HUES48 (cell line): ENCODE data around the gene RERE.

Source experiments
- H3K27ac ChIP-seq: one replicate; pipeline ENCODE4 v1.7.0; 2013; ENCODE audit warnings: low read depth, low read length, inconsistent platforms
- H3K27me3 ChIP-seq: 2 replicates; pipeline ENCODE4 v1.6.1; 2013; ENCODE audit warnings: mild to moderate bottlenecking, low read length; ENCODE audit not compliant: control insufficient read depth, insufficient read depth
- H3K36me3 ChIP-seq: 2 replicates; pipeline ENCODE4 v1.6.1; 2013; ENCODE audit warnings: low read length; ENCODE audit not compliant: control insufficient read depth, insufficient read depth
- H3K4me1 ChIP-seq: 2 replicates; pipeline ENCODE4 v1.6.1; 2013; ENCODE audit warnings: mild to moderate bottlenecking, low read length; ENCODE audit not compliant: control insufficient read depth, insufficient read depth
- H3K4me3 ChIP-seq: 2 replicates; pipeline ENCODE4 v1.5.1; 2013; ENCODE audit warnings: mild to moderate bottlenecking, low read depth, low read length
- H3K9ac ChIP-seq: 2 replicates; pipeline ENCODE4 v1.6.1; 2013; ENCODE audit warnings: mild to moderate bottlenecking, low read depth, low read length, moderate library complexity
- H3K9me3 ChIP-seq: 2 replicates; pipeline ENCODE4 v1.6.1; 2013; ENCODE audit warnings: low read length; ENCODE audit not compliant: control insufficient read depth, insufficient read depth

Gene RERE

GRCh38 chr1:8541961-8542521 is 275.4 kb downstream of the RERE start:
- H3K36me3 ChIP-seq: peaks cover 45% of the 10 kb centered on the region
- H3K4me3 ChIP-seq: no peak overlapping the region
- no peaks in the 10 kb centered on the region for H3K27me3 ChIP-seq
- H3K27ac ChIP-seq: no peak overlapping the region
- H3K9me3 ChIP-seq: no peaks in the 10 kb centered on the region
- no peak overlapping the region for H3K9ac ChIP-seq
- H3K4me1 ChIP-seq: no peaks in the 10 kb centered on the region

- no peaks in the 10 kb centered on the region for H3K4me1 ChIP-seq
- no peaks in the 10 kb centered on the region for H3K9me3 ChIP-seq
- H3K36me3 ChIP-seq: peaks cover 43% of the 10 kb centered on the region
- no peak overlapping the region for H3K27ac ChIP-seq
- no peaks in the 10 kb centered on the region for H3K27me3 ChIP-seq
- no peak overlapping the region for H3K4me3 ChIP-seq
- H3K9ac ChIP-seq: no peak overlapping the region
Observed at GRCh38 chr1:8540971-8541370, 276.5 kb downstream of the RERE start.

- Histone ChIP-seq H3K9ac (no peak overlapping the region), H3K27ac (no peak overlapping the region), H3K4me1 (no peaks in the 10 kb centered on the region), H3K27me3 (no peaks in the 10 kb centered on the region), H3K9me3 (no peaks in the 10 kb centered on the region), H3K4me3 (no peak overlapping the region), H3K36me3 (peaks cover 43% of the 10 kb centered on the region)
Observed at GRCh38 chr1:8540261-8540941, 277.0 kb downstream of the RERE start.

GRCh38 chr1:8539683-8540082 is 277.8 kb downstream of the RERE start:
- H3K4me3 ChIP-seq: no peak overlapping the region
- no peaks in the 10 kb centered on the region for H3K27me3 ChIP-seq
- H3K36me3 ChIP-seq: peaks cover 36% of the 10 kb centered on the region
- H3K9me3 ChIP-seq: no peaks in the 10 kb centered on the region
- no peak overlapping the region for H3K9ac ChIP-seq
- no peak overlapping the region for H3K27ac ChIP-seq
- H3K4me1 ChIP-seq: no peaks in the 10 kb centered on the region

- H3K4me1 ChIP-seq: no peaks in the 10 kb centered on the region
- no peaks in the 10 kb centered on the region for H3K27me3 ChIP-seq
- no peak overlapping the region for H3K4me3 ChIP-seq
- no peaks in the 10 kb centered on the region for H3K9me3 ChIP-seq
- H3K36me3 ChIP-seq: peaks cover 32% of the 10 kb centered on the region
- H3K27ac ChIP-seq: no peak overlapping the region
- H3K9ac ChIP-seq: no peak overlapping the region
Observed at GRCh38 chr1:8538502-8538901, 278.9 kb downstream of the RERE start.

- Histone ChIP-seq H3K9ac (no peak overlapping the region), H3K27me3 (no peaks in the 10 kb centered on the region), H3K9me3 (no peaks in the 10 kb centered on the region), H3K4me3 (no peak overlapping the region), H3K36me3 (peaks cover 32% of the 10 kb centered on the region), H3K27ac (no peak overlapping the region), H3K4me1 (no peaks in the 10 kb centered on the region)
Observed at GRCh38 chr1:8537991-8538390, 279.4 kb downstream of the RERE start.

- Histone ChIP-seq H3K27ac (no peak overlapping the region), H3K27me3 (no peaks in the 10 kb centered on the region), H3K36me3 (peaks cover 32% of the 10 kb centered on the region), H3K4me3 (no peak overlapping the region), H3K9ac (no peak overlapping the region), H3K9me3 (no peaks in the 10 kb centered on the region), H3K4me1 (no peaks in the 10 kb centered on the region)
Observed at GRCh38 chr1:8536515-8536914, 280.9 kb downstream of the RERE start.

GRCh38 chr1:8533907-8534306 is 283.5 kb downstream of the RERE start:
- Histone ChIP-seq H3K9ac (no peak overlapping the region), H3K4me3 (no peak overlapping the region), H3K27ac (no peak overlapping the region), H3K4me1 (no peaks in the 10 kb centered on the region), H3K27me3 (no peaks in the 10 kb centered on the region), H3K9me3 (no peaks in the 10 kb centered on the region), H3K36me3 (peaks cover 13% of the 10 kb centered on the region)

GRCh38 chr1:8533124-8533523 is 284.3 kb downstream of the RERE start:
- Histone ChIP-seq H3K27ac (no peak overlapping the region), H3K27me3 (no peaks in the 10 kb centered on the region), H3K4me3 (no peak overlapping the region), H3K36me3 (peaks cover 9% of the 10 kb centered on the region), H3K4me1 (no peaks in the 10 kb centered on the region), H3K9ac (no peak overlapping the region), H3K9me3 (no peaks in the 10 kb centered on the region)

- Histone ChIP-seq H3K4me1 (peaks cover 27% of the 10 kb centered on the region), H3K9ac (no peak overlapping the region), H3K4me3 (no peak overlapping the region), H3K27me3 (no peaks in the 10 kb centered on the region), H3K9me3 (no peaks in the 10 kb centered on the region), H3K36me3 (peaks cover 6% of the 10 kb centered on the region; the same call in 1 of the 2 replicates), H3K27ac (no peak overlapping the region)
Observed at GRCh38 chr1:8529901-8530300, 287.5 kb downstream of the RERE start.

- Histone ChIP-seq H3K27me3 (no peaks in the 10 kb centered on the region), H3K9ac (no peak overlapping the region), H3K27ac (no peak overlapping the region), H3K4me1 (peaks cover 32% of the 10 kb centered on the region), H3K36me3 (peaks cover 6% of the 10 kb centered on the region; the same call in 1 of the 2 replicates), H3K4me3 (no peak overlapping the region), H3K9me3 (no peaks in the 10 kb centered on the region)
Observed at GRCh38 chr1:8527941-8528340, 289.5 kb downstream of the RERE start.
